ENCODE data around the gene KLF5.
"Not testable (repeated sequence)": the region's sequence is repeated elsewhere in the genome, so short reads cannot be mapped to it uniquely, and the experiment has no call there.

KLF5 gene

GRCh38 chr13:73040484-73040883, 18.3 kb upstream of the KLF5 start:
- Histone ChIP-seq H4K20me1 (ENCODE audit: insufficient read depth, low read length, poor library complexity, severe bottlenecking) (no peaks in the 10 kb centered on the region), H3K4me2 (ENCODE audit: low read depth, low read length, poor library complexity, severe bottlenecking) (peak overlapping the region; percentile 49), H2AFZ (ENCODE audit: low read length) (no peak overlapping the region), H3K9me2 (replicated peaks; ENCODE audit: low read depth, low read length) (no peaks in the 10 kb centered on the region), H3K9me3 (ENCODE audit: insufficient read depth, low read depth, low read length) (no peaks in the 10 kb centered on the region), H3F3A (ENCODE audit: low read depth) (no peaks in the 10 kb centered on the region), H3K9ac (ENCODE audit: low read depth, low read length, poor library complexity, severe bottlenecking) (no peak overlapping the region), H3K27me3 (ENCODE audit: insufficient read depth, low read length, poor library complexity, severe bottlenecking) (no peaks in the 10 kb centered on the region), H3K79me2 (ENCODE audit: insufficient read depth, low read length) (no peaks in the 10 kb centered on the region), H3K4me1 (ENCODE audit: insufficient read depth, low read length, poor library complexity, severe bottlenecking) (peaks cover 7% of the 10 kb centered on the region), H3K36me3 (ENCODE audit: insufficient read depth, low read length) (no peaks in the 10 kb centered on the region), H3K4me3 (ENCODE audit: low read length, poor library complexity, severe bottlenecking) (no peak overlapping the region)
- no peak for TF ChIP-seq EZH2phosphoT487 (IDR thresholded peaks at IDR 0.05; ENCODE audit: borderline replicate concordance)
- TF ChIP-seq CTCF (conservative IDR thresholded peaks at IDR 0.05; ENCODE audit: low read length), result 0 out of 2 replicates have a peak, but pooled peaks have one; percentile 10

- H3K27me3 ChIP-seq (ENCODE audit: insufficient read depth, low read length, poor library complexity, severe bottlenecking), result no peaks in the 10 kb centered on the region
- peak overlapping the region; percentile 49 for H3K4me2 ChIP-seq (ENCODE audit: low read depth, low read length, poor library complexity, severe bottlenecking)
- H3F3A ChIP-seq (ENCODE audit: low read depth), result no peaks in the 10 kb centered on the region
- H2AFZ ChIP-seq (ENCODE audit: low read length), result no peak overlapping the region
- H3K9ac ChIP-seq (ENCODE audit: low read depth, low read length, poor library complexity, severe bottlenecking), result no peak overlapping the region
- no peak overlapping the region for H3K4me3 ChIP-seq (ENCODE audit: low read length, poor library complexity, severe bottlenecking)
- H3K36me3 ChIP-seq (ENCODE audit: insufficient read depth, low read length), result no peaks in the 10 kb centered on the region
- H3K9me3 ChIP-seq (ENCODE audit: insufficient read depth, low read depth, low read length), result no peaks in the 10 kb centered on the region
- TF ChIP-seq CTCF (conservative IDR thresholded peaks at IDR 0.05; ENCODE audit: low read length) (no peak), EZH2phosphoT487 (IDR thresholded peaks at IDR 0.05; ENCODE audit: borderline replicate concordance) (peak; percentile 85)
- no peaks in the 10 kb centered on the region for H3K79me2 ChIP-seq (ENCODE audit: insufficient read depth, low read length)
- H3K9me2 ChIP-seq (replicated peaks; ENCODE audit: low read depth, low read length), result no peaks in the 10 kb centered on the region
- no peaks in the 10 kb centered on the region for H4K20me1 ChIP-seq (ENCODE audit: insufficient read depth, low read length, poor library complexity, severe bottlenecking)
- peaks cover 7% of the 10 kb centered on the region for H3K4me1 ChIP-seq (ENCODE audit: insufficient read depth, low read length, poor library complexity, severe bottlenecking)
These were observed 17.7 kb upstream of the KLF5 start for GRCh38 chr13:73040968-73041596.

DNA sequence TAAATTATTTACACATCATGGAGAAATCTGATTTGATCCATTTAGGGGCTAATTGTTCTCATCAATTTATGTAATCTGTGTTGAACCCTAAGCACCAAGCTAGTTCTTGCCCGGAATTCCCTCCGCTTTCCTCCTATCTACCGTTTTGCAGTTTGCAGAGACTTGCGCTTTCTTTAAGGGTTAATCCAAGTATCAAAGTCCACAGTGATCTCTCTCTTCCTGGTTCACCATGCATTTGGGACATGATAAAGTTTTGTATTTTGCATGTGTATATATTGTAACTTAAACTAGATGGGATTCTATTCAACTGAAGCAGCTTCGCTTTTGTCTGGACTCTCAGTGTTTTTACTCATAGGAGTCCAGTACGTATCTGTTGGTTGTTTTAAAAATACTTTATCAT, 13.8 kb upstream of the KLF5 start:
- no peak overlapping the region for H3K9ac ChIP-seq (ENCODE audit: low read depth, low read length, poor library complexity, severe bottlenecking)
- no peaks in the 10 kb centered on the region for H3K9me2 ChIP-seq (replicated peaks; ENCODE audit: low read depth, low read length)
- no peaks in the 10 kb centered on the region for H3K36me3 ChIP-seq (ENCODE audit: insufficient read depth, low read length)
- H3K4me3 ChIP-seq (ENCODE audit: low read length, poor library complexity, severe bottlenecking), result no peak overlapping the region
- no peaks in the 10 kb centered on the region for H4K20me1 ChIP-seq (ENCODE audit: insufficient read depth, low read length, poor library complexity, severe bottlenecking)
- H3K27me3 ChIP-seq (ENCODE audit: insufficient read depth, low read length, poor library complexity, severe bottlenecking), result no peaks in the 10 kb centered on the region
- H3K4me1 ChIP-seq (ENCODE audit: insufficient read depth, low read length, poor library complexity, severe bottlenecking), result peaks cover 7% of the 10 kb centered on the region
- no peak for TF ChIP-seq CTCF (conservative IDR thresholded peaks at IDR 0.05; ENCODE audit: low read length)
- no peak for TF ChIP-seq EZH2phosphoT487 (IDR thresholded peaks at IDR 0.05; ENCODE audit: borderline replicate concordance)
- no peak overlapping the region for H2AFZ ChIP-seq (ENCODE audit: low read length)
- H3F3A ChIP-seq (ENCODE audit: low read depth), result no peaks in the 10 kb centered on the region
- no peak overlapping the region for H3K4me2 ChIP-seq (ENCODE audit: low read depth, low read length, poor library complexity, severe bottlenecking)
- H3K9me3 ChIP-seq (ENCODE audit: insufficient read depth, low read depth, low read length), result no peaks in the 10 kb centered on the region
- no peaks in the 10 kb centered on the region for H3K79me2 ChIP-seq (ENCODE audit: insufficient read depth, low read length)

DNA sequence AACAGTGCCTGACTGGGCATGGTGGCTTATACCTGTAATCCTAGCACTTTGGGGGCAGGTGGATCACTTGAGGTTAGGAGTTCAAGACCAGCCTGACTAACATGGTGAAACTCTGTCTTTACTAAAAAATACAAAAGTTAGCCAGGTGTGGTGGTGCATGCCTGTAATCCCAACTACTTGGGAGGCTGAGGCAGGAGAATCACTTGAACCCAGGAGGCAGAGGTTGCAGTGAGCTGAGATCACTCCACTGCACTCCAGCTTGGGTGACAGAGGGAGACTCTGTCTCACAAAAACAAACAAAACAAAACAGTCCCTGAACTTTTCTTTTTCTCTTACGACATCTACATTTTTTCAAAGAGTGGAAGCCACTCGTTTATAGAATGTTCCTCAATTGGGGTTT, 10.2 kb upstream of the KLF5 start:
- not testable (repeated sequence) for H2AFZ ChIP-seq (ENCODE audit: low read length); H3K79me2 ChIP-seq (ENCODE audit: insufficient read depth, low read length); H3K4me2 ChIP-seq (ENCODE audit: low read depth, low read length, poor library complexity, severe bottlenecking); H3K4me3 ChIP-seq (ENCODE audit: low read length, poor library complexity, severe bottlenecking); H3K27me3 ChIP-seq (ENCODE audit: insufficient read depth, low read length, poor library complexity, severe bottlenecking); H3K9ac ChIP-seq (ENCODE audit: low read depth, low read length, poor library complexity, severe bottlenecking); H3K4me1 ChIP-seq (ENCODE audit: insufficient read depth, low read length, poor library complexity, severe bottlenecking); H3K9me3 ChIP-seq (ENCODE audit: insufficient read depth, low read depth, low read length); H4K20me1 ChIP-seq (ENCODE audit: insufficient read depth, low read length, poor library complexity, severe bottlenecking); H3K36me3 ChIP-seq (ENCODE audit: insufficient read depth, low read length); H3K9me2 ChIP-seq (replicated peaks; ENCODE audit: low read depth, low read length); H3F3A ChIP-seq (ENCODE audit: low read depth)

Data from Loucy (cell line).